Panc1 (cell line): ENCODE data around the gene TEN1.

Source experiments
- CTCF ChIP-seq: fragments of 450-650 bp; IDR thresholded peaks from 2 replicates; pipeline ENCODE4 v1.5.1; 2017; ENCODE audit warnings: mild to moderate bottlenecking
- POLR2AphosphoS5 ChIP-seq: IDR thresholded peaks from 2 replicates; pipeline ENCODE4 v1.6.1; 2012; ENCODE audit warnings: mild to moderate bottlenecking, low read depth, low read length, moderate library complexity
- REST ChIP-seq, 2 experiments: IDR thresholded peaks; 2 replicates each; pipeline ENCODE4 v1.6.1; 2011 to 2012; ENCODE audit warnings: low read depth in 2 of 2, control low read depth in 1 of 2, low read length in 1 of 2, mild to moderate bottlenecking in 1 of 2, moderate library complexity in 1 of 2; ENCODE audit not compliant: insufficient read depth in 1 of 2
- SIN3A ChIP-seq: IDR thresholded peaks from 2 replicates; pipeline ENCODE4 v1.6.1; 2012; ENCODE audit warnings: low read depth, mild to moderate bottlenecking, low read length, moderate library complexity, borderline replicate concordance; ENCODE audit not compliant: insufficient read depth
- TCF7L2 ChIP-seq: IDR thresholded peaks from 2 replicates; pipeline ENCODE4 v1.6.1; 2011; ENCODE audit warnings: mild to moderate bottlenecking, low read depth, low read length, inconsistent platforms

GRCh38 chr17:75987041-75987440 is 8.0 kb downstream of the TEN1 start:
- TF ChIP-seq CTCF, result no peak
- TF ChIP-seq TCF7L2, result no peak
- TF ChIP-seq REST (IDR thresholded peaks at IDR 0.05; ENCODE audit: insufficient read depth in 1 of 2, low read depth in 2 of 2, low read length in 1 of 2), result no peak
- TF ChIP-seq POLR2AphosphoS5, result no peak
- TF ChIP-seq SIN3A, result no peak
